C4-2B (cell line): ENCODE results near the gene C17orf114.

Experiments
- H3K27ac ChIP-seq: fragments of 450-650 bp; 2 replicates; pipeline ENCODE4 v1.5.1; 2017
- ZFX ChIP-seq: fragments of 450-650 bp; IDR thresholded peaks from 2 replicates; pipeline ENCODE4 v1.6.1; 2017
- TF ChIP-seq, protein P1 (sequence below): fragments of 450-650 bp; conservative IDR thresholded peaks from 2 replicates; pipeline ENCODE4 v1.5.1; 2017; ENCODE audit warnings: mild to moderate bottlenecking

The C17orf114 gene

DNA sequence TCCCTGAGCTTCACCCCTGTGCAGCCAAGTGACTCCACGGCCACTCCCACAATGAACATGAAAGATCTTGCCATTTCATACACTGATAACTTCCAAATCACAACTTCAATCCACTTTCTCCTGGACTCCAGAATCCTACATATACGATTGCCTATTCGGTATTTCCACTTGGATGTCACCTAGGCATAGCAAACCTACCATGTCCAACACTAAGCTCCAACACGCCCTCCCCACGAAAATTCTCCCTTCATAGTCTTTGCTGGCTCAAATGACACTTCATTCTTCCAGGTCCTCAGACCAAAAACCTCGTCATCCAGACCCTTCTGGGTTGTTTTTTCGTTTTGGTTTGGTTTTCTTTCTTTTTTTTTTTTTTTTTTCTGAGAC lies 11.4 kb downstream of the C17orf114 start:
- H3K27ac ChIP-seq, result peak overlapping the region; percentile 87
- TF ChIP-seq ZFX, result no peak
- TF ChIP-seq, protein P1, sequence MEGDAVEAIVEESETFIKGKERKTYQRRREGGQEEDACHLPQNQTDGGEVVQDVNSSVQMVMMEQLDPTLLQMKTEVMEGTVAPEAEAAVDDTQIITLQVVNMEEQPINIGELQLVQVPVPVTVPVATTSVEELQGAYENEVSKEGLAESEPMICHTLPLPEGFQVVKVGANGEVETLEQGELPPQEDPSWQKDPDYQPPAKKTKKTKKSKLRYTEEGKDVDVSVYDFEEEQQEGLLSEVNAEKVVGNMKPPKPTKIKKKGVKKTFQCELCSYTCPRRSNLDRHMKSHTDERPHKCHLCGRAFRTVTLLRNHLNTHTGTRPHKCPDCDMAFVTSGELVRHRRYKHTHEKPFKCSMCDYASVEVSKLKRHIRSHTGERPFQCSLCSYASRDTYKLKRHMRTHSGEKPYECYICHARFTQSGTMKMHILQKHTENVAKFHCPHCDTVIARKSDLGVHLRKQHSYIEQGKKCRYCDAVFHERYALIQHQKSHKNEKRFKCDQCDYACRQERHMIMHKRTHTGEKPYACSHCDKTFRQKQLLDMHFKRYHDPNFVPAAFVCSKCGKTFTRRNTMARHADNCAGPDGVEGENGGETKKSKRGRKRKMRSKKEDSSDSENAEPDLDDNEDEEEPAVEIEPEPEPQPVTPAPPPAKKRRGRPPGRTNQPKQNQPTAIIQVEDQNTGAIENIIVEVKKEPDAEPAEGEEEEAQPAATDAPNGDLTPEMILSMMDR, result no peak

DNA sequence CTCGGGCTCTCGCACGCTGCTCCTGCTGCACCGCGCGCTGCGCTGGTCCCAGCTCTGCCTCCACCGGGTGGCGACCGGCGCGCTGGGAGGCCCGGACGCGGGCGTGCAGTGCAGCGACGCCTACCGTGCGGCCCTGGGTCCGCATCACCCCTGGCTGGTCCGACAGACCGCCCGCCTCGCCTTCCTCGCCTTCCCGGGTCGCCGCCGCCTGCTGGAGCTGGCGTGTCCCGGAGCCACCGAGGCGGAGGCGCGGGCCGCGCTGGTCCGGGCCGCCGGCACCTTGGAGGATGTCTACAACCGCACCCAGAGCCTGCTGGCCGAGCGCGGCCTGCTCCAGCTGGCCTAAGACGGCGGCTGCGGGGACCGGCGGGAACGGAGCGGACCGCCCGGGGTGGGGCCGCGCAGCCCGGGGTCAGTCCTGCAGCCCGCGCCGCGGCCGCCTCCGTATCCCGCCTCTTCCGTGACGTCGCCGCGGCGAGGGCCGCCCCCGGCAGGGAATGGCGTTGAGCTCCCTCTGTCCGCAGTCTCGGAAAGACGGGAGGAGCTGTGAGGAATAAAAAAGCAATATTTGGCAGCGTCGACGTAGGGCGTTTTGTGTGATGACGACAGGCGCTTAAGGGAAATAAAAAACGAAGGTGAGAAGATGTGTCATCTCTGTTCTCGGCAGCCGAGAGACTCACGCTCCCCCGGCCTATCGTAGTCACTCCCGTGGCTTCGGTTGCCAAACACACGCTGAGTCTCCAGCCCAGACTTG lies 12.0 kb downstream of the C17orf114 start:
- peak overlapping the region; percentile 87 for H3K27ac ChIP-seq
- TF ChIP-seq, protein P1, result peak; percentile 96
- TF ChIP-seq ZFX, result peak; percentile 95

DNA sequence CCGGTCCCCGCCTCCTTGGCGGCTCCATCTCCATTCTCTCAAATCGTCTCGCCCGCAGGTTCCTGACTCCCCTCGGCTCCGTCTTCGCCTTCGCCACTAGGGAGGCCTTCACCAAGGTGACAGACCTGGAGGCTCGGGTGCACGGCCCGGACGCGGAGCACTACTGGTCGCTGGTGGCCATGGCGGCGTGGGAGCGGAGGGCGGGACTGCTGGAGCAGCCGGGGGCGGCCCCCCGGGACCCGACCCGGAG lies 12.5 kb downstream of the C17orf114 start:
- peak overlapping the region; percentile 87 for H3K27ac ChIP-seq
- TF ChIP-seq ZFX, result no peak
- TF ChIP-seq, protein P1, result no peak

DNA sequence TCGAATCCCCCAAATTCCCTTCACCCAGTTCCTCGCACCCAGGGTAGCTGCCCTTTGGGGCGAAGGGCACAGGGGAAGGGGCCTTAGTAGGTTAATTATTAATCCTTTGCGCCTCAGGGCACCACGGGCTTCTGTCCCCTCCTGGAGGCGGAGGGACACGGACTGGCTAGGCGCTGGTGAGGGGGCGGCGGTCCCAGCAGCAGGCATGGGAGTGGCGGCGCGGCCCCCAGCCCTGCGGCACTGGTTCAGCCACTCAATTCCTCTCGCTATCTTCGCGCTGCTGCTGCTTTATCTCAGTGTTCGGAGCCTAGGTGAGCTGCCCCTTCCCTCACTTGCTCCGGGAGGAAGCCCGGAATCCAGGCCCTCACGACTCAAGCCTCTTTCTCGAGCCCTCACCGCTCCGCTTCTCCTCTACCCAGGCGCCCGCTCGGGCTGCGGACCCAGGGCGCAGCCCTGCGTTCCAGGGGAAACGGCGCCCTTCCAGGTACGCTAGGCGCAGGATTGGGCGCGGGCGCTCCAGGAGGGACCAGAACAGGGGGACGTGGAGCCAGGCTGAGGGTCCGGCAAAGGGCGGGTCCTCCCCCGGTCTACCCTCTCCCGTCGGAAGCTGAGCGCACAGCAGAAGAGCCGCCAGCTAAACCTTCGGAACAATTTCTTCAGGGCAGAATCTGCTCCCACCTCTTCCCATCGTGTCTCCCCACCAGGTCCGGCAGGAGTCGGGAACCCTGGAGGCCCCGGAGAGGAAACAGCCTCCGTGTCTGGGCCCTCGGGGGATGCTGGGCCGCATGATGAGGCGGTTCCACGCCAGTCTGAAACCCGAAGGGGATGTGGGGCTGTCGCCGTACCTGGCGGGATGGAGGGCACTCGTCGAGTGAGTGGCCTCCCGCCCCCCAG lies 13.1 kb downstream of the C17orf114 start, which contains the start of gene GLTPD2:
Gene GLTPD2, plus strand, starts transcription at position 158 of the 894 bp plus-strand sequence. Its CDS starts 48 bp downstream, at position 206.
- peak within 1 kb of the TSS; percentile 87 for H3K27ac ChIP-seq
- TF ChIP-seq, protein P1, result no peak
- TF ChIP-seq ZFX, result no peak

DNA sequence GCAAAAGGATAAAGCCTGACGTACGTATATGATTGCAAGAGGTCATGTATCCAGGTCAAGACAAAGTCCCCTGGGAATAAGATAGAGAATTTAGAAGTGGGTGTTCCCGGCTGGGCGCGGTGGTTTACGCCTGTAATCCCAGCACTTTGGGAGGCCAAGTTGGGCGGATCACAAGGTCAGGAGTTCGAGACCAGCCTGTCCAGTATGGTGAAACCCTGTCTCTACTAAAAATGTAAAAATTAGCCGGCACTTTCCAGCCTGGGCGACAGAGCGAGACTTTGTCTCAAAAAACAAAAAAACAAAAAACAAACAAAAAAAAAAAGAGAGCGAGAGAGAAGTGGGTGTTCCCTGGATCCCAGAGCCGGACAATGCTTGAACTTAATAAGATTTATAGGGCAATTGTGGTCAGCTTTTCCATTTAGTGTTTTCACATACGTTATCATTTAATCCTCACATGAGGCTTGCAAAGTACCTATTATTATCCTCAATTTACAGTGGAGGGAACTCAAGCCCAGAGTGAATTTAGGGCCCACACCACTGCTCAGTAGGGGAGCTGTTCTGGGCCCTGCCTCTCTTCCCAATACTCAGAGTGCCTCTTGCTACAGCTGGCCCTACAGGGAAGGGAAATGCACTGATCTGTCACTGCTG lies 13.8 kb downstream of the C17orf114 start:
- TF ChIP-seq ZFX, result no peak
- TF ChIP-seq, protein P1, result no peak
- no peak overlapping the region; the same call in 1 of the 2 replicates for H3K27ac ChIP-seq

DNA sequence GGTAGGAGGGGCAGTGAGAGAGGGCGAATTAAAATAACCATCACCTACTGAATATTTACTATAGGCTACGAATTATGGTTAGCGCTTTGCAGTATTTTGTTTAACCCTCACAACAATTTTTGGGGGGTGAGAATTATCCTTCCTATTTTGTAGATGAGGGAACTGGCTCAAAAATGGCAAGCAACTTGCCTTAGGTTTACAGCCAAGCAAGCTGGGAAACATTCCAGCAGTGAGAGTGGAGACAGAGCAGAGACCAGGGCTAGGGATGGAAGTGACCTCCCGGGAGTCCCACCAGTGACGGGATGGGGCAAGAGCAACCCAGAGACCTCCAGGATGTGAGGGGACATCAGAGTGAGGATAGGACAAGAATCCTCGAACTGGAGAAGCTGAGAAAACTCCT lies 15.6 kb downstream of the C17orf114 start:
- TF ChIP-seq, protein P1, result no peak
- TF ChIP-seq ZFX, result no peak
- H3K27ac ChIP-seq, result no peak overlapping the region
